ENCODE data around the gene EPB41L3. TPM values are rescaled to one million over a fixed set of nuclear protein-coding genes. Genes with fewer than 3 reads are reported as not detected.

Gene EPB41L3
- total and polyA plus RNA-seq, 2 experiments from 2014 or later: 8.0 to 11.7 TPM

- TF ChIP-seq REST (IDR thresholded peaks at IDR 0.05; ENCODE audit: unreplicated experiment) (no peak), NANOG (IDR thresholded peaks at IDR 0.05; ENCODE audit: borderline replicate concordance) (no peak), EZH2phosphoT487 (IDR thresholded peaks at IDR 0.05; ENCODE audit: unreplicated experiment) (no peak), ZNF114 (CRISPR knock-in tag; IDR thresholded peaks at IDR 0.05) (no peak), CREB1 (CRISPR knock-in tag; IDR thresholded peaks at IDR 0.05; ENCODE audit: low read depth) (no peak), ZNF331 (CRISPR knock-in tag; IDR thresholded peaks at IDR 0.05; ENCODE audit: low read depth) (no peak), POLR2AphosphoS5 (IDR thresholded peaks at IDR 0.05; ENCODE audit: low read depth) (no peak), EZH2 (IDR thresholded peaks at IDR 0.05; ENCODE audit: low read depth, unreplicated experiment) (no peak), JUNB (IDR thresholded peaks at IDR 0.05; ENCODE audit: unreplicated experiment) (no peak), STAT1 (IDR thresholded peaks at IDR 0.05; ENCODE audit: unreplicated experiment) (no peak)
- TF ChIP-seq, protein P1, sequence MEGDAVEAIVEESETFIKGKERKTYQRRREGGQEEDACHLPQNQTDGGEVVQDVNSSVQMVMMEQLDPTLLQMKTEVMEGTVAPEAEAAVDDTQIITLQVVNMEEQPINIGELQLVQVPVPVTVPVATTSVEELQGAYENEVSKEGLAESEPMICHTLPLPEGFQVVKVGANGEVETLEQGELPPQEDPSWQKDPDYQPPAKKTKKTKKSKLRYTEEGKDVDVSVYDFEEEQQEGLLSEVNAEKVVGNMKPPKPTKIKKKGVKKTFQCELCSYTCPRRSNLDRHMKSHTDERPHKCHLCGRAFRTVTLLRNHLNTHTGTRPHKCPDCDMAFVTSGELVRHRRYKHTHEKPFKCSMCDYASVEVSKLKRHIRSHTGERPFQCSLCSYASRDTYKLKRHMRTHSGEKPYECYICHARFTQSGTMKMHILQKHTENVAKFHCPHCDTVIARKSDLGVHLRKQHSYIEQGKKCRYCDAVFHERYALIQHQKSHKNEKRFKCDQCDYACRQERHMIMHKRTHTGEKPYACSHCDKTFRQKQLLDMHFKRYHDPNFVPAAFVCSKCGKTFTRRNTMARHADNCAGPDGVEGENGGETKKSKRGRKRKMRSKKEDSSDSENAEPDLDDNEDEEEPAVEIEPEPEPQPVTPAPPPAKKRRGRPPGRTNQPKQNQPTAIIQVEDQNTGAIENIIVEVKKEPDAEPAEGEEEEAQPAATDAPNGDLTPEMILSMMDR (conservative IDR thresholded peaks at IDR 0.05; ENCODE audit: low read depth in 2 of 2): no peak
- TF ChIP-seq, protein P2, sequence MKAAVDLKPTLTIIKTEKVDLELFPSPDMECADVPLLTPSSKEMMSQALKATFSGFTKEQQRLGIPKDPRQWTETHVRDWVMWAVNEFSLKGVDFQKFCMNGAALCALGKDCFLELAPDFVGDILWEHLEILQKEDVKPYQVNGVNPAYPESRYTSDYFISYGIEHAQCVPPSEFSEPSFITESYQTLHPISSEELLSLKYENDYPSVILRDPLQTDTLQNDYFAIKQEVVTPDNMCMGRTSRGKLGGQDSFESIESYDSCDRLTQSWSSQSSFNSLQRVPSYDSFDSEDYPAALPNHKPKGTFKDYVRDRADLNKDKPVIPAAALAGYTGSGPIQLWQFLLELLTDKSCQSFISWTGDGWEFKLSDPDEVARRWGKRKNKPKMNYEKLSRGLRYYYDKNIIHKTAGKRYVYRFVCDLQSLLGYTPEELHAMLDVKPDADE (IDR thresholded peaks at IDR 0.05): no peak
Observed at GRCh38 chr18:5543036-5543680, 639 bp downstream of the EPB41L3 start (continued).

DNA sequence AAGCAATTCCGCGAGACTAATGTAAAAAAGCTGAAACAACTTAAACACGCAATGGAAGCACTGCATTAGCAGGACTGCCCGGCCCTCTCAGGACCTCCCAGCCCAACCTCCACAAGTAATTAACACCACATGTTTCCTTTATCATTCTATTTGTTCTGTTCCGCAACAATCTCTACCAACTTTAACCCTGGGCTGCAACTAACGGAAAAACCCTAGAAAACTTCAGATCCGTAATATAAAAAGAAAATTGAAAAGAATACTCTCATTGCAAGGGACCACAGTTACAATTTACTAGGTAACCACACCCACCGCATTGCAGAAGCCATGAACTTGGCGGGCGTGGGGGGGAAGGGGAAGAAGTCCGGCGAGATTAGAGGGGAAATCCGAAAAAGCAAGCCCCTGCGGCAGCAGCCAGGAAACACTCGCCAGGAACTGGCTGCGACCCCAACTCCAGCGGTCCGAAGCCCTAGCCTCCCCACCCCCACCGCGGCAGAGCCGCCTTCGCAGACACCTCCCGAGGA is 1.2 kb downstream of the EPB41L3 start:
- peaks cover 36% of the 10 kb centered on the region for H3K4me1 Mint-ChIP-seq
- no peaks in the 10 kb centered on the region for H3K9me2 ChIP-seq (ENCODE audit: insufficient read depth)
- no peaks in the 10 kb centered on the region for H4K20me1 ChIP-seq (replicated peaks; ENCODE audit: insufficient read depth)
- peak overlapping the region; percentile 6; the same call in 1 of the 2 replicates for H3K27ac Mint-ChIP-seq
- peak overlapping the region; percentile 90 for H3K4me2 ChIP-seq
- peaks cover 5% of the 10 kb centered on the region for H3K27me3 Mint-ChIP-seq (ENCODE audit: insufficient read depth, low read depth, poor library complexity)
- H3F3A ChIP-seq (replicated peaks; ENCODE audit: low read depth): no peaks in the 10 kb centered on the region
- H3K4me3 ChIP-seq: peak overlapping the region; percentile 76
- DNase-seq (ENCODE audit: low spot score) (peak; percentile 50), ATAC-seq (peak; percentile 21)
- no peak for TF ChIP-seq STAT1 (IDR thresholded peaks at IDR 0.05; ENCODE audit: unreplicated experiment)
- peak overlapping the region; percentile 57 for H2AFZ ChIP-seq
- no peaks in the 10 kb centered on the region for H3K79me2 ChIP-seq (replicated peaks; ENCODE audit: insufficient read depth)
- H3K27me3 ChIP-seq (ENCODE audit: insufficient read depth): peaks cover 23% of the 10 kb centered on the region
- H3K36me3 ChIP-seq (ENCODE audit: insufficient read depth): no peaks in the 10 kb centered on the region
- no peak overlapping the region for H3K27ac ChIP-seq (ENCODE audit: low read depth)
- H3K9me3 Mint-ChIP-seq: no peaks in the 10 kb centered on the region
- no peaks in the 10 kb centered on the region; the same call in 2 of the 3 replicates for H3K36me3 Mint-ChIP-seq (ENCODE audit: low read depth)
- H3K4me3 Mint-ChIP-seq: peak overlapping the region; percentile 84
- peaks cover 21% of the 10 kb centered on the region for H3K4me1 ChIP-seq (ENCODE audit: insufficient read depth)
